Liver (tissue), 9 donors: ENCODE data around the gene PLCB1. TPM values are rescaled to one million over a fixed set of nuclear protein-coding genes. Genes with fewer than 3 reads are reported as not detected.

ENCODE experiments used
- DNase-seq: peaks from one replicate; pipeline ENCODE4 v3.0.0-alpha.2; 2017; ENCODE audit warnings: low spot score
- H3K27ac ChIP-seq, 2 donors: one replicate each; pipeline ENCODE4 v1.7.0; 2013; ENCODE audit warnings: inconsistent platforms in 2 of 2, low read length in 2 of 2, control low read depth in 1 of 2, low read depth in 1 of 2, mild to moderate bottlenecking in 1 of 2
- H3K27me3 ChIP-seq, 4 donors: one replicate each; pipeline versions ENCODE4 v1.6.1 to v1.7.0; 2013; ENCODE audit warnings: low read length in 3 of 4, inconsistent platforms in 1 of 4, mild to moderate bottlenecking in 1 of 4, moderate library complexity in 1 of 4; ENCODE audit not compliant: control insufficient read depth in 4 of 4, insufficient read depth in 4 of 4
- H3K36me3 ChIP-seq, 4 donors: one replicate each; pipeline versions ENCODE4 v1.6.1 to v1.7.0; 2013; ENCODE audit warnings: low read length in 3 of 4, mild to moderate bottlenecking in 3 of 4, low read depth in 1 of 4, moderate library complexity in 1 of 4; ENCODE audit not compliant: control insufficient read depth in 4 of 4, insufficient read depth in 3 of 4
- H3K4me1 ChIP-seq, 4 donors: one replicate each; pipeline versions ENCODE4 v1.6.1 to v1.7.0; 2013; ENCODE audit warnings: low read length in 3 of 4, mild to moderate bottlenecking in 3 of 4, moderate library complexity in 1 of 4; ENCODE audit not compliant: control insufficient read depth in 4 of 4, insufficient read depth in 4 of 4
- H3K4me3 ChIP-seq, 3 donors: one replicate each; pipeline versions ENCODE4 v1.6.1 to v1.7.0; 2013; ENCODE audit warnings: low read length in 3 of 3, control low read depth in 1 of 3, low read depth in 1 of 3, mild to moderate bottlenecking in 1 of 3
- H3K9ac ChIP-seq, 2 donors: one replicate each; pipeline ENCODE4 v1.7.0; 2013; ENCODE audit warnings: low read length in 2 of 2, mild to moderate bottlenecking in 2 of 2, moderate library complexity in 2 of 2, control low read depth in 1 of 2, low read depth in 1 of 2
- H3K9me3 ChIP-seq, 4 donors: one replicate each; pipeline versions ENCODE4 v1.6.1 to v1.7.0; 2013; ENCODE audit warnings: low read length in 3 of 4; ENCODE audit not compliant: control insufficient read depth in 4 of 4
- ATF3 ChIP-seq: IDR thresholded peaks from 2 replicates; pipeline ENCODE4 v1.6.1; 2016; ENCODE audit warnings: antibody characterized with exemption
- CTCF ChIP-seq: fragments of 150-350 bp; IDR thresholded peaks from 2 replicates; pipeline ENCODE4 v1.5.1; 2017; ENCODE audit warnings: improper control_type of control experiment, low read depth, low read length; ENCODE audit not compliant: missing input control
- EGR1 ChIP-seq, 2 donors: IDR thresholded peaks; 2 replicates each; pipeline ENCODE4 v1.6.1; 2016 to 2018; ENCODE audit warnings: antibody characterized with exemption in 2 of 2, low read depth in 2 of 2
- FOXA1 ChIP-seq: IDR thresholded peaks from 2 replicates; pipeline ENCODE4 v1.6.1; 2016; ENCODE audit warnings: antibody characterized with exemption
- FOXA2 ChIP-seq: IDR thresholded peaks from 2 replicates; pipeline ENCODE4 v1.6.1; 2016; ENCODE audit warnings: antibody characterized with exemption
- GABPA ChIP-seq, 2 donors: IDR thresholded peaks in 1 of 2; conservative IDR thresholded peaks in 1 of 2; 2 replicates each; pipeline ENCODE4 v1.6.1; 2016; ENCODE audit warnings: antibody characterized with exemption in 2 of 2, mild to moderate bottlenecking in 1 of 2, moderate library complexity in 1 of 2
- HNF4G ChIP-seq: IDR thresholded peaks from 2 replicates; pipeline ENCODE4 v1.6.1; 2016; ENCODE audit warnings: antibody characterized with exemption
- JUND ChIP-seq, 2 donors: IDR thresholded peaks; 2 replicates each; pipeline ENCODE4 v1.6.1; 2016; ENCODE audit warnings: antibody characterized with exemption in 2 of 2
- MAX ChIP-seq: IDR thresholded peaks from 2 replicates; pipeline ENCODE4 v1.6.1; 2016; ENCODE audit warnings: antibody characterized with exemption
- NR2F2 ChIP-seq: IDR thresholded peaks from 2 replicates; pipeline ENCODE4 v1.6.1; 2016; ENCODE audit warnings: antibody characterized with exemption
- RAD21 ChIP-seq, 2 donors: IDR thresholded peaks; 2 replicates each; pipeline ENCODE4 v1.6.1; 2016; ENCODE audit warnings: antibody characterized with exemption in 2 of 2, mild to moderate bottlenecking in 2 of 2
- REST ChIP-seq: IDR thresholded peaks from 2 replicates; pipeline ENCODE4 v1.6.1; 2016; ENCODE audit warnings: antibody characterized with exemption, mild to moderate bottlenecking
- RXRA ChIP-seq, 2 donors: IDR thresholded peaks; 2 replicates each; pipeline ENCODE4 v1.6.1; 2017 to 2018; ENCODE audit warnings: antibody characterized with exemption in 2 of 2, mild to moderate bottlenecking in 1 of 2
- SP1 ChIP-seq: IDR thresholded peaks from 2 replicates; pipeline ENCODE4 v1.6.1; 2018; ENCODE audit warnings: antibody characterized with exemption, mild to moderate bottlenecking
- TAF1 ChIP-seq: conservative IDR thresholded peaks from 2 replicates; pipeline ENCODE4 v1.6.1; 2016; ENCODE audit warnings: antibody characterized with exemption, mild to moderate bottlenecking
- ZBTB33 ChIP-seq: IDR thresholded peaks from 2 replicates; pipeline ENCODE4 v1.6.1; 2016; ENCODE audit warnings: antibody characterized with exemption
- WGBS: extraction: QIAGEN DNeasy Blood & Tissue Kit; methylation state at CpG from one replicate; pipeline ENCODE4 v1.1.7; 2013; 5-methylcytosine and 5-hydroxymethylcytosine counted together
- polyA plus RNA-seq, 2 donors: library from polyadenylated mRNA; stranded (reverse) in 1 of 2; unstranded in 1 of 2; fragments of 200-250 nt in 1 of 2; fragments of >200 nt in 1 of 2; fragmentation: Nextera tagmentation in 1 of 2; extraction: Ambion mirVana in 1 of 2; gene quantifications; one replicate each; pipeline versions ENCODE4 v1.2.1 to v1.2.3, GENCODE V29; 2013 to 2015
- total RNA-seq, 2 donors: library from RNA; depleted of rRNA; stranded (reverse); fragments of >200 nt; gene quantifications; one replicate each; pipeline ENCODE4 v1.2.3, GENCODE V29; 2014
- donor health status: healthy.
- donor health status: healthy.
- donor health status: healthy.
- donor health status: healthy.
- donor health status: healthy.

The PLCB1 gene
- total and polyA plus RNA-seq, 4 donors, result 3.7 to 13.5 (median 5.9) TPM

GRCh38 chr20:8780915-8781314, 648.8 kb downstream of the PLCB1 start:
- Histone ChIP-seq H3K27me3 (no peaks in the 10 kb centered on the region), H3K9me3 (no peaks in the 10 kb centered on the region), H3K9ac (no peak overlapping the region), H3K27ac (no peak overlapping the region), H3K36me3 (no peaks in the 10 kb centered on the region), H3K4me3 (no peak overlapping the region), H3K4me1 (no peaks in the 10 kb centered on the region)
- DNase-seq, result no peak
- TF ChIP-seq RXRA (IDR thresholded peaks at IDR 0.05), result no peak
- TF ChIP-seq NR2F2, result no peak
- no peak for TF ChIP-seq GABPA (IDR thresholded peaks at IDR 0.05 in 1 of 2, conservative IDR thresholded peaks at IDR 0.05 in 1 of 2)

- H3K9me3 ChIP-seq, result no peaks in the 10 kb centered on the region
- WGBS, result 85% methylated on average over 2 of the region's 2 CpGs
- H3K9ac ChIP-seq, result no peak overlapping the region
- H3K27me3 ChIP-seq, result no peaks in the 10 kb centered on the region
- TF ChIP-seq ZBTB33, result no peak
- no peak for TF ChIP-seq EGR1 (IDR thresholded peaks at IDR 0.05; ENCODE audit: low read depth in 2 of 2)
- no peak for TF ChIP-seq RXRA (IDR thresholded peaks at IDR 0.05)
- TF ChIP-seq NR2F2, result no peak
- TF ChIP-seq FOXA1, result no peak
- no peak for TF ChIP-seq RAD21 (IDR thresholded peaks at IDR 0.05)
- no peak for TF ChIP-seq FOXA2
- no peak for TF ChIP-seq ATF3
- TF ChIP-seq JUND (IDR thresholded peaks at IDR 0.05), result no peak
- TF ChIP-seq MAX, result no peak
- no peak for TF ChIP-seq REST
- no peak for TF ChIP-seq HNF4G
- no peak for TF ChIP-seq CTCF
- TF ChIP-seq TAF1, result no peak
- no peak for TF ChIP-seq SP1
- no peak for DNase-seq
- H3K36me3 ChIP-seq, result no peaks in the 10 kb centered on the region
- no peaks in the 10 kb centered on the region for H3K4me1 ChIP-seq
- no peak overlapping the region for H3K4me3 ChIP-seq
- no peak overlapping the region for H3K27ac ChIP-seq
Measured at GRCh38 chr20:8782804-8783203, 650.7 kb downstream of the PLCB1 start.
